Testis (tissue), 3 donors: ENCODE measurements around the gene FBXL7. TPM values are rescaled to one million over a fixed set of nuclear protein-coding genes. Genes with fewer than 3 reads are reported as not detected.

ENCODE experiments used
- DNase-seq: peaks from one replicate; pipeline ENCODE4 v3.0.0-alpha.2; 2019
- H3K27ac ChIP-seq, 2 donors: fragments of 200-600 bp; sonication (generic); one replicate each; pipeline ENCODE4 v1.5.1; 2019
- H3K27me3 ChIP-seq: fragments of 200-600 bp; sonication (generic); one replicate; pipeline ENCODE4 v1.5.1; 2019
- H3K36me3 ChIP-seq: fragments of 200-600 bp; sonication (generic); one replicate; pipeline ENCODE4 v1.5.1; 2017; ENCODE audit warnings: low read depth; ENCODE audit errors: missing control alignments
- H3K4me1 ChIP-seq: fragments of 200-600 bp; sonication (generic); one replicate; pipeline ENCODE4 v1.5.1; 2019
- H3K4me3 ChIP-seq, 2 donors: fragments of 200-600 bp; sonication (generic); one replicate each; pipeline ENCODE4 v1.5.1; 2017 to 2019
- H3K9me3 ChIP-seq: fragments of 200-600 bp; sonication (generic); one replicate; pipeline ENCODE4 v1.5.1; 2017
- CTCF ChIP-seq, 3 experiments: fragments of 450-650 bp in 2 of 3; fragments of 200-600 bp in 1 of 3; sonication (generic) in 1 of 3; IDR thresholded peaks; one replicate each; pipeline ENCODE4 v1.5.1; 2016 to 2019; ENCODE audit warnings: antibody characterized with exemption in 3 of 3, mild to moderate bottlenecking in 2 of 3, moderate library complexity in 1 of 3
- POLR2A ChIP-seq: fragments of 450-650 bp; IDR thresholded peaks from one replicate; pipeline ENCODE4 v1.6.1; 2017; ENCODE audit warnings: antibody characterized with exemption, mild to moderate bottlenecking, moderate library complexity
- WGBS, 2 donors: methylation state at CpG; one replicate each; pipeline ENCODE4 v1.1.5; 2018; 5-methylcytosine and 5-hydroxymethylcytosine counted together
- intact Hi-C: fragments of 100-400 bp; cut with DNase I; formaldehyde crosslinking; loops from one replicate; pipeline ENCODE4 v1.15.1; 2023; ENCODE audit warnings: low total_unique reads
- polyA plus RNA-seq: library from polyadenylated mRNA; stranded (reverse); fragments of 350-450 nt; fragmentation: Illumina TruSeq; extraction: RNeasy Lipid Tissue Mini Kit (QIAGEN cat#74804); gene quantifications from one replicate; pipeline ENCODE4 v1.2.3, GENCODE V29; 2014; ENCODE audit warnings: low read depth, low replicate concordance; ENCODE audit not compliant: insufficient read depth
- total RNA-seq, 2 donors: library from RNA; depleted of rRNA; stranded (reverse); fragments of >200 nt; gene quantifications; one replicate each; pipeline ENCODE4 v1.2.3, GENCODE V29; 2016

Gene FBXL7
- total and polyA plus RNA-seq, 3 donors from 2014 or later: 9.8 to 17.3 (median 15.2) TPM

- Histone ChIP-seq H3K36me3 (no peaks in the 10 kb centered on the region), H3K27me3 (no peaks in the 10 kb centered on the region), H3K9me3 (no peaks in the 10 kb centered on the region), H3K27ac (no peak overlapping the region), H3K4me3 (no peak overlapping the region), H3K4me1 (peaks cover 13% of the 10 kb centered on the region)
- intact Hi-C loops: no loop called here
- TF ChIP-seq CTCF (IDR thresholded peaks at IDR 0.05) (no peak), POLR2A (no peak)
- 91 to 93% methylated on average over 3 of the region's 3 CpGs for WGBS, 2 donors
- no peak for DNase-seq
Measured at GRCh38 chr5:15506897-15507296, 6.9 kb downstream of the FBXL7 start.

GRCh38 chr5:15510092-15510491, 10.1 kb downstream of the FBXL7 start:
- Histone ChIP-seq H3K9me3 (no peaks in the 10 kb centered on the region), H3K27ac (no peak overlapping the region), H3K4me1 (no peaks in the 10 kb centered on the region), H3K36me3 (no peaks in the 10 kb centered on the region), H3K27me3 (no peaks in the 10 kb centered on the region), H3K4me3 (no peak overlapping the region)
- intact Hi-C loops: no loop called here
- no peak for DNase-seq
- TF ChIP-seq CTCF (IDR thresholded peaks at IDR 0.05): no peak
- TF ChIP-seq POLR2A: no peak
- 62 to 71% methylated on average over 1 of the region's 1 CpG for WGBS, 2 donors

GRCh38 chr5:15510831-15511230, 10.9 kb downstream of the FBXL7 start:
- Histone ChIP-seq H3K9me3 (no peaks in the 10 kb centered on the region), H3K4me3 (no peak overlapping the region), H3K27ac (no peak overlapping the region), H3K27me3 (no peaks in the 10 kb centered on the region), H3K36me3 (no peaks in the 10 kb centered on the region), H3K4me1 (no peaks in the 10 kb centered on the region)
- TF ChIP-seq POLR2A (no peak), CTCF (IDR thresholded peaks at IDR 0.05) (no peak)
- DNase-seq: no peak
- intact Hi-C loops: no loop called here
- 67 to 69% methylated on average over 3 of the region's 3 CpGs for WGBS, 2 donors

GRCh38 chr5:15513431-15513830, 13.5 kb downstream of the FBXL7 start:
- TF ChIP-seq CTCF (IDR thresholded peaks at IDR 0.05): no peak
- no peak for TF ChIP-seq POLR2A
- Histone ChIP-seq H3K9me3 (no peaks in the 10 kb centered on the region), H3K27me3 (no peaks in the 10 kb centered on the region), H3K4me3 (no peak overlapping the region), H3K4me1 (no peaks in the 10 kb centered on the region), H3K36me3 (no peaks in the 10 kb centered on the region), H3K27ac (no peak overlapping the region)
- no peak for DNase-seq
- 81 to 82% methylated on average over 2 of the region's 2 CpGs for WGBS, 2 donors
- intact Hi-C loops: no loop called here

GRCh38 chr5:15513911-15514310, 13.9 kb downstream of the FBXL7 start:
- H3K4me1 ChIP-seq: no peaks in the 10 kb centered on the region
- intact Hi-C loops: no loop called here
- no peak overlapping the region for H3K27ac ChIP-seq
- no peak for DNase-seq
- no peak overlapping the region for H3K4me3 ChIP-seq
- H3K36me3 ChIP-seq: no peaks in the 10 kb centered on the region
- H3K9me3 ChIP-seq: no peaks in the 10 kb centered on the region
- H3K27me3 ChIP-seq: no peaks in the 10 kb centered on the region
- TF ChIP-seq CTCF (IDR thresholded peaks at IDR 0.05) (no peak), POLR2A (no peak)
